Measurements from ENCODE around the gene WWOX. TPM values are rescaled to one million over a fixed set of nuclear protein-coding genes. Genes with fewer than 3 reads are reported as not detected.

Gene WWOX
- total RNA-seq, 6 donors from 2014 or later, result 18.7 to 167 (median 31.0) TPM

DNA sequence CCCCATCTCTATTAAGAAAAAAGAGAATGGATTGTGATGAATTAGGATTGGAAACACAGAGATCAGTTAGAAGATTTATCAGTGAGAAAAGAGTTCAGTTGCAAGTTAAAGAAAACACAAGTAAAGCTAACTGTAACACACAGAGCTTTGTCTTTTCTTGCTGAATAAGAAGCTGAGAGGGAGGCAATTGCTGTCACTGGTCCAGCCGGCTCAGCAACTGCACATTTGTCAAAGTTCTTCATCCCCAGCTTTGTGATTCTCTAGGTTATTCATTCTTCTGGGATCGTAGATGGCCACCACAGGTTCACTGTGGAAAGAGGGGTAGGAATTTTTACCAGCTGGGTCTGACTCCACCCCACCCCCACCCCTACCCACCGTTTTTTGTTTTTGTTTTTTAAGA lies 615.7 kb downstream of the WWOX start:
- ATAC-seq (ENCODE audit: low FRiP score in 2 of 2) (no peak), DNase-seq (no peak)
- TF ChIP-seq POLR2A (IDR thresholded peaks at IDR 0.05), result no peak
- TF ChIP-seq POLR2AphosphoS5 (IDR thresholded peaks at IDR 0.05), result no peak
- no peak for TF ChIP-seq EP300 (IDR thresholded peaks at IDR 0.05)
- no peak for TF ChIP-seq CTCF (IDR thresholded peaks at IDR 0.05)
- H3K27me3 ChIP-seq, result no peaks in the 10 kb centered on the region
- no peaks in the 10 kb centered on the region for H3K9me3 ChIP-seq
- no peak overlapping the region for H3K4me3 ChIP-seq
- 77 to 89% methylated on average over 3 of the region's 3 CpGs for whole genome bisulfite sequencing, 2 donors
- no peaks in the 10 kb centered on the region for H3K36me3 ChIP-seq
- no peaks in the 10 kb centered on the region for H3K4me1 ChIP-seq
- H3K27ac ChIP-seq, result no peak overlapping the region

- H3K36me3 ChIP-seq, result no peaks in the 10 kb centered on the region
- no peak overlapping the region for H3K4me3 ChIP-seq
- 85 to 97% methylated on average over 4 of the region's 4 CpGs for WGBS, 2 donors
- no peak for DNase-seq
- no peak for TF ChIP-seq EP300 (IDR thresholded peaks at IDR 0.05)
- TF ChIP-seq CTCF (IDR thresholded peaks at IDR 0.05), result no peak
- no peak for TF ChIP-seq POLR2A (IDR thresholded peaks at IDR 0.05)
- TF ChIP-seq POLR2AphosphoS5 (IDR thresholded peaks at IDR 0.05), result no peak
- no peaks in the 10 kb centered on the region for H3K4me1 ChIP-seq
- no peaks in the 10 kb centered on the region for H3K27me3 ChIP-seq
- H3K9me3 ChIP-seq, result no peaks in the 10 kb centered on the region
- ATAC-seq (ENCODE audit: low FRiP score in 2 of 2), result no peak
- H3K27ac ChIP-seq, result no peak overlapping the region
These were observed 616.2 kb downstream of the WWOX start for GRCh38 chr16:78715673-78716072.

DNA sequence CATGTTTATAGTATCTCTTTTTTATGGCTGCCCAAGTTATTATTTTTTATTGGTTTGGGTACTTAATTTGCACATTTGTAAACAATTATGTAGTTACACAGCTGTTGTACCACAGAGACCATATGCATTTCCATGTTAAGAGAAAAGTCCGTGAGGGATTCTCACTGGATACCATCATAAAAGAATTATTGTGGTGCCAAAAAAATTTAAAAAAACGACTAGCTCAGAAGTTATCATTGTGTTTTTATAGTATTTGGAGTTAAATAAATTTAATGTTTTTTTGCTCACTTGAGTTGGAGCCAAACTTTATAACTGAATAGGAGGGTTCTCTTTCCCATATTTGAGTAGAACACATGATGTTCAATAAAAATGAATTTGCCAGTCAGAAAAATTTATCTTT lies 618.7 kb downstream of the WWOX start:
- Histone ChIP-seq H3K4me1 (no peaks in the 10 kb centered on the region), H3K36me3 (no peaks in the 10 kb centered on the region), H3K27ac (no peak overlapping the region), H3K4me3 (no peak overlapping the region), H3K9me3 (no peaks in the 10 kb centered on the region), H3K27me3 (no peaks in the 10 kb centered on the region)
- ATAC-seq (ENCODE audit: low FRiP score in 2 of 2), result no peak
- TF ChIP-seq POLR2A (IDR thresholded peaks at IDR 0.05), result no peak
- no peak for TF ChIP-seq POLR2AphosphoS5 (IDR thresholded peaks at IDR 0.05)
- TF ChIP-seq EP300 (IDR thresholded peaks at IDR 0.05), result no peak
- TF ChIP-seq CTCF (IDR thresholded peaks at IDR 0.05), result no peak
- no peak for DNase-seq
- 75% methylated on average over 2 of the region's 2 CpGs for WGBS, 2 donors

- 80 to 89% methylated on average over 3 of the region's 3 CpGs for WGBS, 2 donors
- no peaks in the 10 kb centered on the region for H3K27me3 ChIP-seq
- H3K36me3 ChIP-seq, result no peaks in the 10 kb centered on the region
- no peak for TF ChIP-seq CTCF (IDR thresholded peaks at IDR 0.05)
- TF ChIP-seq POLR2A (IDR thresholded peaks at IDR 0.05), result no peak
- no peak for TF ChIP-seq EP300 (IDR thresholded peaks at IDR 0.05)
- TF ChIP-seq POLR2AphosphoS5 (IDR thresholded peaks at IDR 0.05), result no peak
- no peak overlapping the region for H3K27ac ChIP-seq
- H3K9me3 ChIP-seq, result no peaks in the 10 kb centered on the region
- no peak overlapping the region for H3K4me3 ChIP-seq
- no peak for DNase-seq
- no peaks in the 10 kb centered on the region for H3K4me1 ChIP-seq
- no peak for ATAC-seq (ENCODE audit: low FRiP score in 2 of 2)
These were observed 621.0 kb downstream of the WWOX start for GRCh38 chr16:78720416-78720815.

GRCh38 chr16:78727536-78727935 lies 628.1 kb downstream of the WWOX start:
- H3K27me3 ChIP-seq, result no peaks in the 10 kb centered on the region
- H3K9me3 ChIP-seq, result no peaks in the 10 kb centered on the region
- no peak overlapping the region for H3K4me3 ChIP-seq
- H3K27ac ChIP-seq, result no peak overlapping the region
- H3K36me3 ChIP-seq, result no peaks in the 10 kb centered on the region
- WGBS, 2 donors, result 90 to 98% methylated on average over 2 of the region's 2 CpGs
- ATAC-seq (ENCODE audit: low FRiP score in 2 of 2), result no peak
- no peaks in the 10 kb centered on the region for H3K4me1 ChIP-seq
- no peak for DNase-seq
- TF ChIP-seq CTCF (IDR thresholded peaks at IDR 0.05) (no peak), POLR2A (IDR thresholded peaks at IDR 0.05) (no peak), POLR2AphosphoS5 (IDR thresholded peaks at IDR 0.05) (no peak), EP300 (IDR thresholded peaks at IDR 0.05) (no peak)
